KMS-11 (cell line): ENCODE measurements around the gene CMPK1.

Experiments used
- H2AFZ ChIP-seq: fragments of 200-600 bp; sonication (generic); 2 replicates; pipeline ENCODE4 v1.6.1; 2016; ENCODE audit warnings: antibody characterized with exemption, mixed run types, low read depth
- H3K27ac ChIP-seq: fragments of 200-600 bp; sonication (generic); 2 replicates; pipeline ENCODE4 v1.6.1; 2016; ENCODE audit warnings: mild to moderate bottlenecking, mixed run types
- H3K27me3 ChIP-seq: fragments of 200-600 bp; sonication (generic); 2 replicates; pipeline ENCODE4 v1.6.1; 2017; ENCODE audit warnings: mild to moderate bottlenecking, low read depth, mixed run types, moderate library complexity; ENCODE audit not compliant: insufficient read depth
- H3K36me3 ChIP-seq: fragments of 200-600 bp; sonication (generic); 2 replicates; pipeline ENCODE4 v1.6.1; 2017; ENCODE audit warnings: mild to moderate bottlenecking, mixed run types; ENCODE audit not compliant: insufficient read depth
- H3K4me1 ChIP-seq: fragments of 200-600 bp; sonication (generic); 2 replicates; pipeline ENCODE4 v1.6.1; 2016; ENCODE audit warnings: mild to moderate bottlenecking, low read depth, mixed run types; ENCODE audit not compliant: poor library complexity, severe bottlenecking
- H3K4me2 ChIP-seq: fragments of 200-600 bp; sonication (generic); 2 replicates; pipeline ENCODE4 v1.7.0; 2016; ENCODE audit warnings: mild to moderate bottlenecking, mixed run types
- H3K4me3 ChIP-seq: fragments of 200-600 bp; sonication (generic); IDR thresholded peaks from 2 replicates; pipeline ENCODE4 v1.6.1; 2017; ENCODE audit warnings: low read depth, low read length, mixed read lengths; ENCODE audit not compliant: insufficient read depth
- H3K79me2 ChIP-seq: fragments of 200-600 bp; sonication (generic); 2 replicates; pipeline ENCODE4 v1.6.1; 2016; ENCODE audit warnings: low read depth, mixed run types; ENCODE audit not compliant: insufficient read depth
- H3K9ac ChIP-seq: fragments of 200-600 bp; sonication (generic); 2 replicates; pipeline ENCODE4 v1.6.1; 2016; ENCODE audit warnings: mild to moderate bottlenecking, mixed run types
- H4K20me1 ChIP-seq: fragments of 200-600 bp; sonication (generic); 2 replicates; pipeline ENCODE4 v1.6.1; 2016; ENCODE audit warnings: mild to moderate bottlenecking, mixed run types; ENCODE audit not compliant: insufficient read depth
- TF ChIP-seq, protein P1 (sequence below): fragments of 200-600 bp; sonication (generic); conservative IDR thresholded peaks from 2 replicates; pipeline ENCODE4 v1.6.1; 2017; ENCODE audit warnings: low read depth, mild to moderate bottlenecking, antibody characterized with exemption, low read length, moderate library complexity, mixed read lengths

Gene CMPK1

DNA sequence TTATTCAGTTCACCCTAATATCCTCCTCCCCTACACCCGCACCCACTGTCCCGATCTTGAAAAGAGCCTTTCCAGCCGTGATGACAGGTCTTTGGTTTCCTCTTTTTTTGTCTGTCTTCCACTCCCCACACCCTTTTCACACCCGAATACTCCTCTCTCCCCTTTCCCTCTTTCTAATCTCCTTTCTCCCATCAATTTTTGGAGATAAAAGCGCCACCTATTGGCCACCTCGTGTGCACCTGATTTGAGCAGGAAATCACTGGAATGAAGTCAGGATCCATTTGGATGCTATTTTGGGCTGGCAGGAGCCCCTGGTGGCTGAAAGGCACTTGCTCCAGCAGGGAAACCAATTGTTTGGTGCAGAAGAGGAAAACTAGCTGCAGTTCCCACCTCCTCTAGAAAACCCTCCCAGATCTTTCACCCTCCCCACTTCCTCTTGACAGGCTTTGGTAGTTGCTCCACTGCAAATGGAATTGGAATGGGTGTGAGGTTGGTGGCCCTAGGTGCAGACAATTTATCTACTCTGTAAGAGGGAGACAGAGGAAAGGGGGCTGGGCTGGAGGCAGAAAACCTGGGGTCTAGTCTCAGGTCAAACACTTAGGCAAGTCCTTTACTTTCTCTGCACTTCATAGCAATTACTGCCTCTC is 90.9 kb downstream of the CMPK1 start:
- Histone ChIP-seq H3K27ac (no peak overlapping the region), H3K4me2 (no peak overlapping the region), H3K27me3 (no peaks in the 10 kb centered on the region), H3K4me1 (no peaks in the 10 kb centered on the region), H4K20me1 (no peaks in the 10 kb centered on the region), H3K9ac (no peak overlapping the region), H2AFZ (no peak overlapping the region), H3K36me3 (no peaks in the 10 kb centered on the region), H3K79me2 (no peaks in the 10 kb centered on the region), H3K4me3 (no peak overlapping the region)
- TF ChIP-seq, protein P1, sequence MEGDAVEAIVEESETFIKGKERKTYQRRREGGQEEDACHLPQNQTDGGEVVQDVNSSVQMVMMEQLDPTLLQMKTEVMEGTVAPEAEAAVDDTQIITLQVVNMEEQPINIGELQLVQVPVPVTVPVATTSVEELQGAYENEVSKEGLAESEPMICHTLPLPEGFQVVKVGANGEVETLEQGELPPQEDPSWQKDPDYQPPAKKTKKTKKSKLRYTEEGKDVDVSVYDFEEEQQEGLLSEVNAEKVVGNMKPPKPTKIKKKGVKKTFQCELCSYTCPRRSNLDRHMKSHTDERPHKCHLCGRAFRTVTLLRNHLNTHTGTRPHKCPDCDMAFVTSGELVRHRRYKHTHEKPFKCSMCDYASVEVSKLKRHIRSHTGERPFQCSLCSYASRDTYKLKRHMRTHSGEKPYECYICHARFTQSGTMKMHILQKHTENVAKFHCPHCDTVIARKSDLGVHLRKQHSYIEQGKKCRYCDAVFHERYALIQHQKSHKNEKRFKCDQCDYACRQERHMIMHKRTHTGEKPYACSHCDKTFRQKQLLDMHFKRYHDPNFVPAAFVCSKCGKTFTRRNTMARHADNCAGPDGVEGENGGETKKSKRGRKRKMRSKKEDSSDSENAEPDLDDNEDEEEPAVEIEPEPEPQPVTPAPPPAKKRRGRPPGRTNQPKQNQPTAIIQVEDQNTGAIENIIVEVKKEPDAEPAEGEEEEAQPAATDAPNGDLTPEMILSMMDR, result peak; percentile 91
